Fibroblast of skin of scalp (primary cell): ENCODE data around the gene GALNT4.

Experiments
- DNase-seq: peaks from one replicate; pipeline ENCODE4 v3.0.0-alpha.2; 2013

Gene GALNT4

DNA sequence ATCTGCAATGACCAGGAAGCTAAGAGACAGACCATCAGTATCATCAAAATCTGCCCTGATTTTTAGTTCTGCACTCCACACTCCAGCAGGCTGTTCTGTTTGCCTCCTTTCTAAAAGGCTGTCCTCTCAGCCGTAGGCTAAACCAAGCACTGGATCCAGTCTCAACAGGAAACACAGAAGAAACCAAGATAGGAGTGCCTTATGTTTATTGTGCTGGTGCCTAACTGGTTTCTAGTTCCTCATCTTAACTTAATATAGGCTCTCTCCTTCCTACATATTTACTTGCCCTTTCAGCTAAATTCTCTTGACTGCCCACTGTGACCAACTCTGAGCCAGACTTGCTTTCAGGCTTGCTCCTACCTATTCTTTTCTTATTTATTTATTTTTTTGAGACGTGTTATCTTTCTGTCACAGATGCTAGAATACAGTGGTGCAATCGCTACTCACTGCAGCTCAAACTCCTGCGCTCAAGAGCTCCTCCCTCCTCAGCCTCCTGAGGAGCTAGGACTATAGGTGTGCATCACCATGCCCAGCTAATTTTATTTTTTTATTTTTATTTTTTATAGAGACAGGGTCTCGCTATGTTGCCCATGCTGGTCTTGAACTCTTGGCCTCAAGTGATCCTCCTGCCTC lies 30.8 kb downstream of the GALNT4 start:
- no peak for DNase-seq

DNA sequence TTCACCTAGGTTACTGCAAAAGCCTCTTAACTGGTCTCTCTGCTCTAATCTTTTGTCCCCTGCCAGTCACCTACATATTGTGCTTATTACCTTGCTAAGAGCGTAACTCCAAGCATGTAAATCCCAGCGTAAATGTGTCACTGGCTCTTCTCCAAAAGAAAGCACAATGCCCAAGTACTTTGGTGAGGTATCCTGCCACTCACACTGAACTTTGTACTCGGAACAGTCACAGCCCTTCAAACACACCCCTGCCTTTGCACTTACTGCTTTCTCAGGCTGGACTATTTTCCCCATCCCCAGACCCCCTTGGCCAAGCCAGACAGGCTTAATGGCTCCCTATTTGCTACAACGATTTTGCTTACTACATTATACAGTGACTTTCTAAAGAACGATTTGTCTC lies 31.7 kb downstream of the GALNT4 start:
- no peak for DNase-seq

DNA sequence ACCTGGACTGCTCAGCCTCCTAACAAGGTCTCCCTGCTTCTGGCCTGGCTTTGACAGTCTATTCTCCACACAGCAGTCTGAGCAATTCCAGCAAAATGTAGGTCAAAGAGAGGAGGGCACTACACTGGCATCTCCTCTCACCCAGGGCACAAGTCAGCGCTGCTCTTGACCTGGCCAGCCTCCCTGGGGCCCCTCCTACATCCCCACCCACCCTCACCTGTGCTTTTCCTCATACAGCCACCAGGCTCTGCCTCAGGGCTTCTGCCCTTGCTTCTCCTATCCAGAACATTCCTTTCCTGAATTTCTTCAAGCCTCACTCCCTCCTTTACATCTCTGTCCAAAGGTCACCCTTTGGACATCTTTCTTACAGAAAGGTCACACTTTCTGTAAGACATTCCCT lies 33.7 kb downstream of the GALNT4 start:
- DNase-seq: no peak

DNA sequence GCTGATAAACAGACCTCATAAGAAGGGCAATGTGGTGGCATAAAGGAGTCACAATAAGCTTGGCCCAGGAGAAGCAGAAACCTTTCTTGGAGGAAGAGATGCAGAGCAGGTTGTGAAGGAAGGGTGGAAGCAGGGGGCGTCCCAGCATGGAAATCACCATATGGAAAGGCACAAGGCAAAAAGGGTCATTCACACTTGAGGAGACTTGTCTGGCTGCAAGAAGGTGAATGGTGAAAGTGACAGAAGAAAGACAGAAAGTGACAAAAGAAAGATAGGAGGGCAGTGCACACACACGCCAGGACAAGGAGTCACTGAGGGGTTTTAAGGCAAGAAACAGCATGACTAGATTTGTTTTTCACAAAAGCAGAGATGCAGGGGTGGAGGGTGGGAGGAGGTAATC lies 38.3 kb downstream of the GALNT4 start:
- no peak for DNase-seq

DNA sequence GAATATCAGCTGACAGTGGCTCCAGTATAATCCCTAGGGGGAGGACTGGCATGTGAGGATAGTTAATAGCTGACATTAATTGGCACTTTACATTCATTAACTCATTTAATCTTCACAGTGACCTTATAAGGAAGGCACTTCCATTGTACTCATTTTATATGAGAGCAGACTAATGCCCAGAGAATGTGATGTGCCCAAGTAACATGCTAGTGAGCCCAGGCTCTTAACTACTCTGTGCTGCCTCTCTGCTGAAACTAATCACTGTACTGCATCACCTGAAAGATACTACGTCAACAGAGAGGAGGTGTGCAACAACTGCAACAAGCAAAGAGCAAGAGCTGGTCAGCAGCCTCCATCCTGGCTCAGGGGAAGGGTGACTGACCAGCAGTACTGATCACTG lies 40.1 kb downstream of the GALNT4 start:
- no peak for DNase-seq

DNA sequence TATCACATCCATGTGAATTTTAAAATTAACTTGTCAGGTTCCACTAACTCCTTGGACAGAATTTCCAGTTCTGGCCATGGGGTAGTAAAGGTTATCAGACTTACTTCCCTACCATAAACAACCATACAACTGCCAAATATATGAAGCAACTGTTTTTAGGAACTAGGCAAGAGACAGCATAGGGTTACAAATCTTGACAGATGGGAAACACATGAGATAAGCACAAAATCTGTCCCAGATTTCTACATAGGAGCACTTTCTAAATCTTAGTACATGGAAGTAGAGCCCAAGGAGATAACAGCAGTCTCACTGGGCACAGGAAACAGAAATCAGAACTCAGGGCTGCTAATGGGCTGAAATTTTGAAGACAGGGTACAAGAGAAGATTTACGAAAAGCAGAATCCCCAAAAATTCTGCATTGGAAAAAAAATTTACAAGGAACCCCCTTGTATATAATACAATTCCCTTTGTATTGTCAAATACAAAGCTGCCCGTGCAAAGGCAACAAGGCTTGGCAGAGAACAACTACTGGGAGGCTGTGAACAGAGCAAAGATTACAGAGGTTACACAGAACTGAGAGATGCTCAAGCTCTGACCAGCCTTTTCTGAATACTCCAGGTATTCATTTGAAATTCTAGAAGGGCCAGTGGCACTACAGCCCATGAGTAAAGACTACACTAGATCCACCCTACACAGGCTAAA lies 43.2 kb downstream of the GALNT4 start:
- no peak for DNase-seq

DNA sequence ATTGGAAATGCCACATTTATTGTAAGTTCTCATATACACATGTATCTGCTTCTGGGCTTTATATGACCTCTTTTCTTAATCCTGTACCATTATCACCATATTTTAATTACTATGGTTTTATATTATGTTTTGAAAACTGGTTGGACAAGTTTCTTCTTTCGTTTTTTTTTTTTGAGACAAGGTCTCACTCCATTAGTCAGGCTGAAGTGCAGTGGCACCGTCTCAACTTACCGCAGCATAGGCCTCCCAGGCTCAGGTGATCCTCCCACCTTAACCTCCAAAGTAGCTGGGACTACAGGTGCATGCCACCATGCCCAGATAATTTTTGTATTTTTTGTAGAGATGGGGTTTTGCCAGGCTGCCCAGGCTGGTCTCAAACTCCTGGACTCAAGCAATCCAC lies 44.6 kb downstream of the GALNT4 start:
- no peak for DNase-seq

DNA sequence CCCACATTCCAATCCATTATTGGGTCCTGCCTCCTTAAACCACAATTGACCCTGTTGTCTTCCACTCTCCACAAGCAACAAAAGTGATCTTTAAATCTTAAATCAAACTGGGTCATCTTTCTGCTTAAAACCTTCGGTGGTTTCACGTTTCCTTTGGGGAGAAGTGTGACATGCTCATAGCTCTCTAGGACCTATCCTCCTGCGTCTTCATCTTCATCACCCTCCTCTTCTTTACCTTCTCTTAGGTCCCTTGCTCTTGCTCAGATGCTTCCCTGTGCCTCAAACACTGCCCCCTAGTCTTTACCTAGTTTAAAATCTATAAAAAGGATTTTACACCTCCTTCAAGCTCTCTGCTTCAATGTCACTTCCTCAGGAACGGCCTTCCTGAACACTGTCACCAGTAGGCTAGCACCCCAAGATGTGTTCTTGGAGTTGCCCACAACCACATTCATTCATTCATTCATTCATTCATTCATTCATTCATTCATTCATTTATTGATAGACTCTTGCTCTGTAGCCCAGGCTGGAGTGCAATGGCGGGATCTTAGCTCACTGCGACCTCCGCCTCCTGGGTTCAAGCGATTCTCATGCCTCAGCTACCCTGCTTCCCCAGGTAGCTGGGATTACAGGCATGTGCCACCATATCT lies 46.8 kb downstream of the GALNT4 start:
- no peak for DNase-seq

DNA sequence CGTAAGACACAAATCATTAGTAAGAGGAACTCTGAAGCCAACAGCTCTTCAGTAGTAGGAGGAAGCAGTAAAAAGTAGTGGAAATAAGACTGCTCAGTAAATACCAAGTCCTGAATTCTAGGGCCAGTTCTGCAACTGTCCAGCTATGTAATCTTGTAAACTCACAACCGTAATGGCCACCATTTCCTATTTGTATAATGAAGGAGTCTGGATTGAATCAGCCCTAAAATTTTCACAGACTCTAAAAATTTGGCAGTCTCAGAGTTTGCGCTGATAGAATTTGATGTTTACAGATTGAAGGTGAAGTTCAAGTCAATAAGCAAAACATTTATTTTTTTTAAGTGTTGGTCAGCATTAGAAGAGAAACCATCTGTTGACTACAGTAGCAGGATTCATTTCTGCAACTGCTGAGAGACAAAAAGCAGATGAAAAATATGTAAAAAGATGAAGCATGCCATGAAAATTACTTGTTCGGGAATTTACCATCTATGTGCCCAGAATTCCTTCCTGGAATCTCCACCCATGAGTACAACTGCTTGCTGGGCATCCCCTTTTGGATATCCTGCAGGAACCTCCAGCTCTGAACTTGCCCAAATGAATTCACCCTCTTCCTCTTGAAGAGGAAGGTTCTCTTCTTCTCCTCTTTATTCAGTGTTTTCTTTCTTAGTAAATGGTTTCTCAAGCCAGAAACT lies 47.5 kb downstream of the GALNT4 start:
- no peak for DNase-seq

DNA sequence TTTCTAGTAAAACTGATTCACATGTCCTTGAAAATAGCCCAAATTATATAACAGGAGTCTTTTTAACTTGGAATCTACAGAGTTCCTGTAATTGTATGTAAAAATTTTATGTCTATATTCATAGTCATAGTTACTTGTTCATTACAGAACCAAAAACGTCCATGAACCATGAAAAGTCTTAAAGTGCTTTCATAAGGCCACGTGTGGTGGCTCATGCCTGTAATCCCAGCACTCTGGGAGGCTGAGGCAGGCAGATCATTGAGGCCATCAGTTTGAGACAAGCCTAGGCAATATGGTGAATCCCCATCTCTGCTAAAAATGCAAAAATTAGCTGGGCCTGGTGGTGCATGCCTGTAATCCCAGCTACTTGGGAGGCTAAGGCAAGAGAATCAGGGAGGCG lies 48.4 kb downstream of the GALNT4 start:
- no peak for DNase-seq

DNA sequence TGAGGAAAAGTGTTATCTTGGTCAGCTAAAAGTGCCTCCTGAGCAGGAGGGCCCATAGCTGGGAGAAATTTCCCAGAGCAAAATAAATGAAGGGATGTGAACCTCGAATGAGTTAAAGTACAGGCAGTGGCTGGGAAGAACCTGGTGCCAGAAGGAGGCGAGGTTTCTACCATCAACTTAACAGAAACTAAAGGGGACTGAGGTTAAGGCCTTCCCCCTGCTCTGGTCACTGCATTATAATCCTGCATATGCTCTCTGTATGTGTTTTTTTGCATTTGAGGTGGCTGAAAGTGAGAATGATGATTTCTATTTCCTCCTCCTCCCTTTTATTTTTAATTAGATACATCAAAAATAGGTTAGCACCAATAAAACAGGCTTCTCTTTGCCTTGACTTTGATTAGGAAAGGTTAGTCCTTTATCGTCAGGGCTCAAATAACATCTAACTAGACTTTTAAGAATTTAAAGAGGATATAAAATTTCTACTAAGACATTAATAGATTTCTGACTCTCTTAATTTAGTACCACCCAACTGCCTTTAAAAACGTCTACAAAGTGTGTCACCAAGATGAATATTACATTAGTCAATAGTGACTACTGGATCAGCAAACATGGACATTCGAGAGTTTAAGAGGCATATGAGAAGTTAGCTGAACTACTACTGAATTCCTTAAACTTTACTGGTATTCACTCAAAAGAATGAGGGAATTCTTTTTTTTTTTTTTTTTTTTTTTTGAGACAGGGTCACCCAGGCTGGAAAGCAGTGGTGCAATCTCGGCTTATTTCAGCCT lies 49.2 kb downstream of the GALNT4 start:
- DNase-seq: no peak

DNA sequence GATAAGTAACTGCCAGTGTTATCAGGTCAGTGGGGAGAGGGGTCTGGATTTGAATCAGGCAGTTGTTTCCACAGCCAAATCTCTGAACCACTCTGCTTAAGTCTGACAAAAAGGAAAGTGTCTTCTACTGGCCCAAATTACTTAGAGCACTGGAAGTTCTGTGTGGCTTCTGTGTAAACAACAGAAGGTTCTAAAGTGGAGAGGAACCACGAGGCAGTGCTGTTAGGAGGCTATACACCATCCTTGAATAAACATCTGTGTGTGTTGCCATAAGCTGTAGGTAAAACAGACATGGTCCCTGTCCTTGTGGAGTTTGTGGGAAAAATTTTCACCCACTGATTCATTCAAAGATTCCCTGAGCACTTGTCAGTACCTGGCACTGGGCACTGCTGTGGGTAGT lies 50.0 kb downstream of the GALNT4 start:
- DNase-seq: no peak
